BJ (cell line): Measurements from ENCODE around the gene PSMC5. TPM values are rescaled to one million over a fixed set of nuclear protein-coding genes. Genes with fewer than 3 reads are reported as not detected.
"Not testable (repeated sequence)": the region's sequence is repeated elsewhere in the genome, so short reads cannot be mapped to it uniquely, and the experiment has no call there.

Experiments
- CTCF ChIA-PET: fragments of 350-600 bp; formaldehyde crosslinking; extraction: SDS; loops from one replicate; lab custom pipeline; 2021; ENCODE audit warnings: antibody characterized with exemption, inconsistent platforms; lab: Yijun Ruan, JAX
- POLR2A ChIA-PET: fragments of 300-600 bp; sonication (Branson Sonifier 250); formaldehyde crosslinking; extraction: SDS; loops from one replicate; lab custom pipeline; 2021; ENCODE audit warnings: antibody characterized with exemption; lab: Charles Lee
- DNase-seq: peaks from one replicate; pipeline ENCODE4 v3.0.0-alpha.2; 2011; ENCODE audit warnings: low read depth
- H3K27me3 ChIP-seq: 2 replicates; pipeline ENCODE4 v1.6.0; 2011; ENCODE audit warnings: low read length; ENCODE audit not compliant: control insufficient read depth, insufficient read depth
- H3K36me3 ChIP-seq: 2 replicates; pipeline ENCODE4 v1.5.1; 2011; ENCODE audit warnings: low read length; ENCODE audit not compliant: control insufficient read depth, insufficient read depth
- H3K4me3 ChIP-seq: 2 replicates; pipeline ENCODE4 v1.5.1; 2011; ENCODE audit warnings: low read depth, mild to moderate bottlenecking, control low read depth, low read length
- polyA plus RNA-seq: library from polyadenylated mRNA; depleted of rRNA; stranded (reverse); fragments of >200 nt; gene quantifications from 2 replicates; pipeline ENCODE4 v1.2.3, GENCODE V29; 2011
- TF ChIP-seq, protein P1 (sequence below): IDR thresholded peaks from 2 replicates; pipeline ENCODE4 v1.5.1; 2011; ENCODE audit warnings: low read depth, mild to moderate bottlenecking, control low read depth, inconsistent platforms, low read length, moderate library complexity; ENCODE audit not compliant: insufficient read depth

Gene PSMC5
- polyA plus RNA-seq, 1 experiment, result 151 TPM

DNA sequence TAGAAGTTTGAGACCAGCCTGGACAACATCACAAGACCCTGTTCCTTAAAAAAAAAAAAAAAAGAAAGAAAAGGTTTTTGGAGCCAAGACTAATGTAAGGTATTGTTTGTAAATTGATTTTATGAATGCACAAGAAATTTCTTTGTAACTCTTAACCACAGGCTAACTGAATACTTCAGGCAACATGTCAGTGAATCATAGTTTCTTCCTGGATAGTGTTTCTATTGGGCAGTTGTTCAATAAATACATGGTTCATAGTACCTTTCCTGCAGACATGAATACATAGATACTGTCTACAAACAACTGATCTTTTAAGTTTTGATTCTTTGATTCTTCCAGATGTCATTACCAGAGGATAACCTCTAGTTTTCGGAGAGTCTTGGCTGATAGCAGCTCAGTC lies 41.7 kb upstream of the PSMC5 start:
- CTCF ChIA-PET, result no interaction called here
- POLR2A ChIA-PET, result no interaction called here
- peaks cover 8% of the 10 kb centered on the region for H3K36me3 ChIP-seq

DNA sequence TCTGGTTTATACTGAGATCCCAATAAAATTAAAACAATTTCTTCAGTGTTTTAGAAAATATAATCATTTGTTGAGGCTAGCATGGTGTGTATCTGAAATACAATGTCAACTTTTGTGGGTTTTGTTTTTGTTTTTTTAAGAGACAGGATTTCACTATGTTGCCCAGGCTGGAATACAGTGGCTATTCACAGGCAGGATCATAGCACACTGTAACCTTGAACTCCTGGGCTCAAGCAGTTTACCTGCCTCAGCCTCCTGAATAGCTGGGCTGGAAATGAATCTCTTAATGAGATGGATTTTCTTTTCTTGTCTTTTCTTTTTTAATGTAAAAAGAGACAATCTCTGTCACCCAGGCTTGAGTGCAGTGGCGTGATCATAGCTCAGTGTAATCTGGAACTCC lies 41.1 kb upstream of the PSMC5 start:
- POLR2A ChIA-PET, result no interaction called here
- Histone ChIP-seq H3K36me3 (peaks cover 8% of the 10 kb centered on the region), H3K4me3 (no peak overlapping the region), H3K27me3 (no peaks in the 10 kb centered on the region)
- CTCF ChIA-PET, result no interaction called here
- DNase-seq, result no peak
- TF ChIP-seq, protein P1, sequence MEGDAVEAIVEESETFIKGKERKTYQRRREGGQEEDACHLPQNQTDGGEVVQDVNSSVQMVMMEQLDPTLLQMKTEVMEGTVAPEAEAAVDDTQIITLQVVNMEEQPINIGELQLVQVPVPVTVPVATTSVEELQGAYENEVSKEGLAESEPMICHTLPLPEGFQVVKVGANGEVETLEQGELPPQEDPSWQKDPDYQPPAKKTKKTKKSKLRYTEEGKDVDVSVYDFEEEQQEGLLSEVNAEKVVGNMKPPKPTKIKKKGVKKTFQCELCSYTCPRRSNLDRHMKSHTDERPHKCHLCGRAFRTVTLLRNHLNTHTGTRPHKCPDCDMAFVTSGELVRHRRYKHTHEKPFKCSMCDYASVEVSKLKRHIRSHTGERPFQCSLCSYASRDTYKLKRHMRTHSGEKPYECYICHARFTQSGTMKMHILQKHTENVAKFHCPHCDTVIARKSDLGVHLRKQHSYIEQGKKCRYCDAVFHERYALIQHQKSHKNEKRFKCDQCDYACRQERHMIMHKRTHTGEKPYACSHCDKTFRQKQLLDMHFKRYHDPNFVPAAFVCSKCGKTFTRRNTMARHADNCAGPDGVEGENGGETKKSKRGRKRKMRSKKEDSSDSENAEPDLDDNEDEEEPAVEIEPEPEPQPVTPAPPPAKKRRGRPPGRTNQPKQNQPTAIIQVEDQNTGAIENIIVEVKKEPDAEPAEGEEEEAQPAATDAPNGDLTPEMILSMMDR, result no peak

More for the DNA sequence above, 41.7 kb upstream of the PSMC5 start:
- no peak overlapping the region for H3K4me3 ChIP-seq
- no peak for DNase-seq
- TF ChIP-seq, protein P1, result no peak
- H3K27me3 ChIP-seq, result no peaks in the 10 kb centered on the region

DNA sequence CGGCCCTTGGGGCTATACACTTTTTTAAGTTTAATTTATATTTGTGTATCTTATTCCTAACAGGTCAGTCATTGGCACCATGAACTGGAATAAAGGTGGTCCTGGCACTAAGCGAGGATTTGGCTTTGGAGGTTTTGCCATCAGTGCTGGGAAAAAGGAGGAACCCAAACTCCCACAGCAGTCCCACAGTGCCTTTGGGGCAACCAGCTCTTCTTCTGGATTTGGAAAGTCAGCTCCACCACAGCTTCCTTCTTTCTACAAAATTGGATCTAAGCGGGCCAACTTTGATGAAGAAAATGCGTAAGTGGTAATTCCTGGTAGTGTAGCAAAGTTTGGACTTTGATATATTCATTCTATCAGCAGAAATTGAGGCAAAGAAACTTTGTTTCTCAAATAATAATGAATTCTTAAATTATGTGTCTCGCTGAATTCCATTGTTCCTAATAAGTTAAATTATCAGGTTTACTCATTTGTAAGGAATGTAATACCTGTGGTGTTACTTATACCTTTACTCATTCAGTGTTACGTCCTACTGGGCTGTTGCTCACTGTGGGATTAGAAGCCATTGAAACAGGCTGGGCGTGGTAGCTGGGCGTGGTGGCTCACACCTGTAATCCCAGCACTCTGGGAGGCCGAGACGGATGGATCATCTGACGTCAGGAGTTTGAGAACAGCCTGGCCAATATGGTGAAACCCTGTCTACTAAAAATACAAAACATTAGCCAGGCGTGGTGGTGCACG lies 40.1 kb upstream of the PSMC5 start:
- peaks cover 8% of the 10 kb centered on the region for H3K36me3 ChIP-seq
- ChIA-PET CTCF (interaction anchor here (0.6 kb wide), 1 partner anchor 17 kb away, joined by 3 read pairs; no protein-coding TSS in a partner anchor), POLR2A (no interaction called here)
- H3K4me3 ChIP-seq, result no peak overlapping the region
- no peak for DNase-seq
- no peaks in the 10 kb centered on the region for H3K27me3 ChIP-seq
- TF ChIP-seq, protein P1, result no peak

DNA sequence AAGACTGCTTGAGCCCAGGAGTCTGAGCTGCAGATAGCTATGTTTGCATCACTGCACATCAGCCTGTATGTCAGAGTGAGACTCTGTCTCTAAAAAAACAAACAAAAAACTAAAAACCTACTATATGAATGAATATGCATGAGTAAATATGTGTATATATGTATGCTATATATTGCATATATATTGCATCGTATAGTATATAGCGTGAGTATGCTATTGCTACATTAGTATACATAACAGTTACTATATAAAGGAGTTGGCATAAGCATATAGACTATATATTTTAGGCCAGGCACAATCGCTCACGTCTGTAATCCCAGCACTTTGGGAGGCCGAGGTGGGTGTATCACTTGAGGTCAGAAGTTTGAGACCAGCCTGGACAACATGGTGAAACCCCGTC lies 37.2 kb upstream of the PSMC5 start:
- Histone ChIP-seq H3K27me3 (no peaks in the 10 kb centered on the region), H3K36me3 (peaks cover 14% of the 10 kb centered on the region), H3K4me3 (no peak overlapping the region)
- TF ChIP-seq, protein P1, result no peak
- ChIA-PET POLR2A (no interaction called here), CTCF (interaction anchor here (1.0 to 2.3 kb wide), 3 partner anchors 10 to 31 kb away, joined by 3 to 7 read pairs (median 6); no protein-coding TSS in a partner anchor)
- DNase-seq, result no peak

DNA sequence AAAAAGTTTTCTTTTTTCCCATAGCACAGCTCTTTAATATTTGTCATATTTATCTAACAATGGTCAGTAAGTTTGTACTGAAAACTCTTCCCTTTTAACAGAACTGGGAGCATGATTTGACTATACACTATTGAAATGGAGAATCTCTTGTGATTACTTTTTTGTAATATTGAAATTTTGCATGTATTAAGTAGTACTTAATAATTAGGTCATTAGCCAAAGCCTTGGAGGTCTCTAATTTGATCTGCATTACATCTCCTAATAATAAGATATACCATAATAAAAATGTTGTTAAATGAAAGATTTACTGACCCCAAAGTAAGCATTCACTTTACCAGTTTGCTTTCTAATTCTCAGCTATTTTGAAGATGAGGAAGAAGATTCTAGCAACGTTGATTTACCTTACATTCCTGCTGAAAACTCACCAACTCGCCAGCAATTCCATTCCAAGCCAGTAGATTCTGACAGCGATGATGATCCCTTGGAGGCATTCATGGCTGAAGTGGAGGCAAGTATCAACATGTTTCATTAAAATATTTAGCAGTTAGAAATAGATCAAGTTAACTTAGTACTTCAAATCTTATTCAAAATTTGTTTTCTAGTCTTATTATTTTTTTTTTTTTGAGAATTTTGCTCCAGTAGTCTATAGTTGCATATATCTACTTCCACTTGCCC lies 35.0 kb upstream of the PSMC5 start:
- TF ChIP-seq, protein P1, result no peak
- POLR2A ChIA-PET, result no interaction called here

DNA sequence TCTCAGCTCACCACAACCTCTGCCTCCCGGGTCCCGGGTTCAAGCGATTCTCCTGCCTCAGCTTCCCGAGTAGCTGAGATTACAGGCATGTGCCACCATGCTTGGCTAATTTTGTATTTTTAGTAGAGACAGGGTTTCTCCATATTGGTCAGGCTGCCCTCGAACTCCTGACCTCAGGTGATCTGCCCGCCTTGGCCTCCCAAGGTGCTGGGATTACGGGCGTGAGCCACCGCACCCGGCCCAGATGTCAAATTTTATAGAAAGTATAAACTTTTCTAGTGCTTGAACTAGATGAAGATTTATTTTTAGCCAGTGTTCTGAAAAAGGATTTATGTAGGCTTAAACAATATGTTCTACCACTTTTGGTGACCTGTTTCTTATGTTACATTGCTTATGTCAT lies 30.9 kb upstream of the PSMC5 start:
- H3K36me3 ChIP-seq, result peaks cover 27% of the 10 kb centered on the region
- H3K27me3 ChIP-seq, DNase-seq, CTCF ChIA-PET, H3K4me3 ChIP-seq: not testable (repeated sequence)
- POLR2A ChIA-PET, result interaction anchor here (0.5 kb wide), 1 partner anchor 15 kb away, joined by 3 read pairs; no protein-coding TSS in a partner anchor

More for the DNA sequence above, 35.0 kb upstream of the PSMC5 start:
- no peak for DNase-seq
- CTCF ChIA-PET, result no interaction called here
- Histone ChIP-seq H3K27me3 (no peaks in the 10 kb centered on the region), H3K4me3 (no peak overlapping the region), H3K36me3 (peaks cover 16% of the 10 kb centered on the region)
